HepG2 (cell line): ENCODE data around the gene ARL14EPL. TPM values are rescaled to one million over a fixed set of nuclear protein-coding genes. Genes with fewer than 3 reads are reported as not detected.
"Not testable (repeated sequence)": the region's sequence is repeated elsewhere in the genome, so short reads cannot be mapped to it uniquely, and the experiment has no call there.

Experiments used
- ATAC-seq: fragments of 200-7000 bp; cut with Tn5 transposase; 3 replicates; pipeline ENCODE4 v1.9.1; 2020; ENCODE audit warnings: mild to moderate bottlenecking, moderate library complexity
- BruUV-seq: library from RNA; stranded (reverse); fragments of 400-500 nt; replicated peaks from 2 replicates; lab custom pipeline; 2021; lab: Mats Ljungman, UMichigan
- CTCF ChIA-PET: fragments of 300-600 bp; formaldehyde crosslinking; extraction: SDS; loops from one replicate; lab custom pipeline; 2021; ENCODE audit warnings: low total read pairs, inconsistent platforms, low intra/inter-chr PET ratio; lab: Yijun Ruan, JAX
- POLR2A ChIA-PET: fragments of 350-600 bp; sonication (Branson Sonifier 250); formaldehyde crosslinking; loops from one replicate; lab custom pipeline; 2020; ENCODE audit warnings: antibody characterized with exemption, inconsistent platforms; lab: Yijun Ruan, JAX
- DNase-seq: peaks from one replicate; pipeline ENCODE4 v3.0.0-alpha.2; 2015; ENCODE audit warnings: low spot score
- FAIRE-seq: peaks from 3 replicates; lab custom pipeline; 2011; peaks lifted over from hg19 to GRCh38; lab: Jason Lieb, UNC
- H2AFZ ChIP-seq: one replicate; pipeline ENCODE4 v1.6.1; 2011; ENCODE audit warnings: low read length, inconsistent platforms
- H3K27ac ChIP-seq: fragments of 300-600 bp; 3 replicates; pipeline ENCODE4 v1.8.0; 2011; ENCODE audit warnings: mixed run types, mild to moderate bottlenecking, mixed read lengths, low read length, inconsistent platforms; ENCODE audit not compliant: insufficient read depth; ENCODE audit errors: extremely low read length
- H3K27me3 ChIP-seq, 2 experiments: fragments of 200-600 bp in 1 of 2; 2 replicates in 1 of 2; 3 replicates in 1 of 2; pipeline versions ENCODE4 v1.6.0 to v1.8.0; 2011; ENCODE audit warnings: low read length in 2 of 2, mild to moderate bottlenecking in 2 of 2, moderate library complexity in 2 of 2, inconsistent platforms in 1 of 2; ENCODE audit not compliant: insufficient read depth in 2 of 2, control insufficient read depth in 1 of 2
- H3K36me3 ChIP-seq, 2 experiments: fragments of 200-600 bp in 1 of 2; replicated peaks in 1 of 2; 2 replicates in 1 of 2; 3 replicates in 1 of 2; pipeline versions ENCODE4 v1.5.1 to v1.8.0; 2011; ENCODE audit warnings: low read length in 2 of 2, inconsistent platforms in 1 of 2; ENCODE audit not compliant: insufficient read depth in 2 of 2, control insufficient read depth in 1 of 2
- H3K4me1 ChIP-seq: 2 replicates; pipeline ENCODE4 v1.5.1; 2012; ENCODE audit warnings: low read length, inconsistent platforms; ENCODE audit not compliant: insufficient read depth
- H3K4me2 ChIP-seq: 2 replicates; pipeline ENCODE4 v1.6.0; 2011; ENCODE audit warnings: low read depth, low read length, inconsistent platforms
- H3K4me3 ChIP-seq, 3 experiments: fragments of 200-600 bp in 1 of 3; sonication (generic), shearing (Covaris generic) in 1 of 3; replicated peaks in 1 of 3; 2 replicates each; pipeline ENCODE4 v1.5.1; 2011 to 2016; ENCODE audit warnings: low read length in 3 of 3, inconsistent platforms in 2 of 3, low read depth in 2 of 3, mild to moderate bottlenecking in 2 of 3, control low read depth in 1 of 3, mixed read lengths in 1 of 3; ENCODE audit not compliant: insufficient read depth in 1 of 3
- H3K79me2 ChIP-seq: one replicate; pipeline ENCODE4 v1.6.1; 2011; ENCODE audit warnings: low read length, inconsistent platforms; ENCODE audit not compliant: insufficient read depth
- H3K9ac ChIP-seq: 2 replicates; pipeline ENCODE4 v1.6.0; 2011; ENCODE audit warnings: mild to moderate bottlenecking, low read depth, low read length, inconsistent platforms; ENCODE audit not compliant: insufficient read depth
- H3K9me3 ChIP-seq: 2 replicates; pipeline ENCODE4 v1.5.1; 2012; ENCODE audit warnings: mild to moderate bottlenecking, low read length
- H4K20me1 ChIP-seq: 2 replicates; pipeline ENCODE4 v1.6.0; 2011; ENCODE audit warnings: inconsistent platforms, mild to moderate bottlenecking, low read length, moderate library complexity; ENCODE audit not compliant: insufficient read depth
- AGO2 ChIP-seq: fragments of 200-400 bp; formaldehyde crosslinking; optimal IDR thresholded peaks from 2 replicates; pipeline ENCODE3; 2017; ENCODE audit warnings: mild to moderate bottlenecking, low read depth, low read length, moderate library complexity
- HNRNPH1 ChIP-seq: fragments of 200-400 bp; formaldehyde crosslinking; optimal IDR thresholded peaks from 2 replicates; pipeline ENCODE3; 2017; ENCODE audit warnings: mild to moderate bottlenecking, low read depth, low read length
- RBM22 ChIP-seq: fragments of 200-400 bp; formaldehyde crosslinking; optimal IDR thresholded peaks from 2 replicates; pipeline ENCODE3; 2017; ENCODE audit warnings: mild to moderate bottlenecking, low read length, moderate library complexity
- SMAD3 ChIP-seq: sonication (generic); formaldehyde crosslinking; IDR thresholded peaks from 2 replicates; pipeline ENCODE4 v1.4.0; 2020; ENCODE audit warnings: missing genetic modification reagents
- SSRP1 ChIP-seq: IDR thresholded peaks from 2 replicates; pipeline ENCODE4 v1.6.1; 2016; ENCODE audit warnings: control low read depth
- WGBS: methylation state at CpG from one replicate; pipeline ENCODE4 v1.1.6; 2017; ENCODE audit warnings: low lambda C conversion rate; 5-methylcytosine and 5-hydroxymethylcytosine counted together
- in situ Hi-C: cut with HindIII; loops from 2 replicates; pipeline ENCODE4 v1.10.0; 2017; ENCODE audit warnings: low pct_unique_long_range_greater_than_20kb; ENCODE audit not compliant: extremely low pct_ligation_motif_present
- intact Hi-C: fragments of 100-400 bp; cut with micrococcal nuclease; formaldehyde crosslinking; loops from one replicate; pipeline ENCODE4 v1.10.0; 2022; ENCODE audit not compliant: unreplicated experiment
- polyA plus RNA-seq, 8 experiments: library from polyadenylated mRNA; depleted of rRNA in 3 of 8; stranded (reverse) in 7 of 8; unstranded in 1 of 8; fragments of >200 nt; fragmentation: Illumina TruSeq in 4 of 8; extraction: Trizol in 4 of 8; gene quantifications; 2 replicates each; pipeline versions ENCODE4 v1.2.1 to v1.2.3, GENCODE V29; 2011 to 2016; ENCODE audit warnings: low read depth in 4 of 8, missing spikeins in 1 of 8, mixed read lengths in 1 of 8; ENCODE audit not compliant: insufficient read depth in 1 of 8
- total RNA-seq, 5 experiments: library from RNA; depleted of rRNA; stranded (reverse); fragments of >200 nt; fragmentation: Illumina TruSeq; extraction: Trizol; gene quantifications; 2 replicates each; pipeline ENCODE4 v1.2.3, GENCODE V29; 2016; ENCODE audit warnings: low read depth in 1 of 5
- TF ChIP-seq, protein P1 (sequence below): sonication (generic); formaldehyde crosslinking; IDR thresholded peaks from 2 replicates; pipeline ENCODE4 v1.9.0; 2022; ENCODE audit warnings: low read depth, missing genetic modification reagents
- TF ChIP-seq, protein P2 (sequence below): IDR thresholded peaks from 2 replicates; pipeline ENCODE4 v1.6.1; 2016; ENCODE audit warnings: missing compliant biosample characterization, missing genetic modification reagents, borderline replicate concordance
- TF ChIP-seq, protein P3 (sequence below): sonication (generic); formaldehyde crosslinking; IDR thresholded peaks from 2 replicates; pipeline ENCODE4 v1.4.0; 2020; ENCODE audit warnings: missing genetic modification reagents

The ARL14EPL gene
- total and polyA plus RNA-seq, 2 of the 13 experiments (the other 11 are each of a cell fraction or from before 2014, with no cell fraction given) = not detected

DNA sequence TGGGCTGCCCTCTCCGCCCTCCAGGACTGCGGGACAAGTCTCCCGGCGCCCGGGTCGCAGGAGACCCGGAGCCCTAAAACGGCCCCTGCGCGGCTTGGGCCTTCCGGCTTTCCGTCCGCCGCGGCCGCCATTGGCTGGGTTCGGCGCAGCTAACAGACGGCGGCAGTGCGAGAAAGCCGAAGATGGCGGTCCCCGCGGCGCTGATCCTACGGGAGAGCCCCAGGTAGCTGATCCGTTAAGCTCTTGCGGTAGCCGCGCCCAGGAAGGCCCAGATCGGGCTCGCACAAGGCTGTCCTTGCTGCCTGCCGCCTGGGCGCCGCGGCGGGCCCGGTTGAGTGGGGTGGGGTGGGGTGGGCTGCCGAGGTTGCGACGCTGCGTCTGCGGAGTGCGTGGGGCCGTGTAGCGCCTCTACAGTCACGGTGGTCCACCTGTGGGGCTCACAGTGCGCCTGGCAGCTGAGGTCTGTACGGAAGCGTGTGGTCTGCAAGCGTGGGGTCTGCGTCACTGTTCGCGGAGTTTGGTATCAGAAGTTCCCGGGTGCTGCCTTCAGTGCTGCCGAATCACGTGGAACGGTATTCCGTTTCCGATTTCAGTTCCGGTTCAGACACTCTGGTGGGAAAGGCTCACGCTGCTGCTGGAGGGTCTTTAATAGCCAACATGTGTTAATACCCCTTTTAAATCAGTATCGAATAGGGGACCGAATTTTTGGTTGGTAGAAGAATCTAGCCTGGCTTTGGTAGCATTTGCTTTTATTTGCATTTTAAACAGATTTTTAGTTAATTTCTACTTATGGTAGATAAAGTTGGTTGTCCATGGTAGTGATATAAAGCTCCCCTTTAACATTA, 52.8 kb downstream of the ARL14EPL start, which contains the start of gene COMMD10 (continued):
- TF ChIP-seq, protein P1, sequence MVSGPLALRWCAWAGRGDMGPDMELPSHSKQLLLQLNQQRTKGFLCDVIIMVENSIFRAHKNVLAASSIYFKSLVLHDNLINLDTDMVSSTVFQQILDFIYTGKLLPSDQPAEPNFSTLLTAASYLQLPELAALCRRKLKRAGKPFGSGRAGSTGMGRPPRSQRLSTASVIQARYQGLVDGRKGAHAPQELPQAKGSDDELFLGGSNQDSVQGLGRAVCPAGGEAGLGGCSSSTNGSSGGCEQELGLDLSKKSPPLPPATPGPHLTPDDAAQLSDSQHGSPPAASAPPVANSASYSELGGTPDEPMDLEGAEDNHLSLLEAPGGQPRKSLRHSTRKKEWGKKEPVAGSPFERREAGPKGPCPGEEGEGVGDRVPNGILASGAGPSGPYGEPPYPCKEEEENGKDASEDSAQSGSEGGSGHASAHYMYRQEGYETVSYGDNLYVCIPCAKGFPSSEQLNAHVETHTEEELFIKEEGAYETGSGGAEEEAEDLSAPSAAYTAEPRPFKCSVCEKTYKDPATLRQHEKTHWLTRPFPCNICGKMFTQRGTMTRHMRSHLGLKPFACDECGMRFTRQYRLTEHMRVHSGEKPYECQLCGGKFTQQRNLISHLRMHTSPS = peak; percentile 42; the same call in 1 of the 2 replicates
- TF ChIP-seq HNRNPH1 (no peak), SSRP1 (no peak), AGO2 (peak; percentile 82), RBM22 (no peak), SMAD3 (CRISPR knock-in tag) (peak; percentile 13; the same call in 1 of the 2 replicates)
- TF ChIP-seq, protein P2, sequence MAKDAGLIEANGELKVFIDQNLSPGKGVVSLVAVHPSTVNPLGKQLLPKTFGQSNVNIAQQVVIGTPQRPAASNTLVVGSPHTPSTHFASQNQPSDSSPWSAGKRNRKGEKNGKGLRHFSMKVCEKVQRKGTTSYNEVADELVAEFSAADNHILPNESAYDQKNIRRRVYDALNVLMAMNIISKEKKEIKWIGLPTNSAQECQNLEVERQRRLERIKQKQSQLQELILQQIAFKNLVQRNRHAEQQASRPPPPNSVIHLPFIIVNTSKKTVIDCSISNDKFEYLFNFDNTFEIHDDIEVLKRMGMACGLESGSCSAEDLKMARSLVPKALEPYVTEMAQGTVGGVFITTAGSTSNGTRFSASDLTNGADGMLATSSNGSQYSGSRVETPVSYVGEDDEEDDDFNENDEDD (CRISPR knock-in tag) = peak; percentile 63

DNA sequence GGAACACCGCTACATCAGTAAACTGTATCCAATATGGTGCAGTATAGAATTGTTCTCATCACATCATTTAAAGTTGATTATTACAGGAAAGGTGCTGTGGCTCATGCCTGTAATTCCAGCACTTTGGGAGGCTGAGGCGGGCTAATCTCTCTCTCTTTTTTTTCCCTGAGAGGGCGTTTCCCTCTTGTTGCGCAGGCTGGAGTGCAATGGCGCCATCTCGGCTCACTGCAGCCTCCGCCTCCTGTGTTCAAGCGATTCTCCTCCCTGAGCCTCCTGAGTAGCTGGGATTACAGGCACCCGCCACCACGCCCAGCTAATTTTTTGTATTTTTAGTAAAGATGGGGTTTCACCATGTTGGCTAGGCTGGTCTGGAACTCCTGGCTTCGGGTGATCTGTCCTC, 54.0 kb downstream of the ARL14EPL start:
- H3K27ac ChIP-seq, ATAC-seq, FAIRE-seq, H3K9ac ChIP-seq, H3K27me3 ChIP-seq, H3K36me3 ChIP-seq, H4K20me1 ChIP-seq, H2AFZ ChIP-seq, in situ Hi-C loops, H3K9me3 ChIP-seq, BruUV-seq, DNase-seq, CTCF ChIA-PET: not testable (repeated sequence)
- Histone ChIP-seq H3K79me2 (peaks cover 38% of the 10 kb centered on the region), H3K4me2 (peak overlapping the region; percentile 96), H3K4me1 (peaks cover 56% of the 10 kb centered on the region), H3K4me3 (peak overlapping the region in 2 of 3 experiments; percentile 89 to 98; a peak in 4 of 6 replicates)
- 96% methylated on average over 11 of the region's 11 CpGs for WGBS
- intact Hi-C loops = loop anchor here (5.0 kb wide), 2 partner anchors 244 to 459 kb away; partner anchors contain the start of genes AP3S1, ATG12 and TMED7
- POLR2A ChIA-PET = interaction anchor here (1.7 kb wide), 1 partner anchor 9 kb away, joined by 4 read pairs; no protein-coding TSS in a partner anchor
- TF ChIP-seq, protein P3, sequence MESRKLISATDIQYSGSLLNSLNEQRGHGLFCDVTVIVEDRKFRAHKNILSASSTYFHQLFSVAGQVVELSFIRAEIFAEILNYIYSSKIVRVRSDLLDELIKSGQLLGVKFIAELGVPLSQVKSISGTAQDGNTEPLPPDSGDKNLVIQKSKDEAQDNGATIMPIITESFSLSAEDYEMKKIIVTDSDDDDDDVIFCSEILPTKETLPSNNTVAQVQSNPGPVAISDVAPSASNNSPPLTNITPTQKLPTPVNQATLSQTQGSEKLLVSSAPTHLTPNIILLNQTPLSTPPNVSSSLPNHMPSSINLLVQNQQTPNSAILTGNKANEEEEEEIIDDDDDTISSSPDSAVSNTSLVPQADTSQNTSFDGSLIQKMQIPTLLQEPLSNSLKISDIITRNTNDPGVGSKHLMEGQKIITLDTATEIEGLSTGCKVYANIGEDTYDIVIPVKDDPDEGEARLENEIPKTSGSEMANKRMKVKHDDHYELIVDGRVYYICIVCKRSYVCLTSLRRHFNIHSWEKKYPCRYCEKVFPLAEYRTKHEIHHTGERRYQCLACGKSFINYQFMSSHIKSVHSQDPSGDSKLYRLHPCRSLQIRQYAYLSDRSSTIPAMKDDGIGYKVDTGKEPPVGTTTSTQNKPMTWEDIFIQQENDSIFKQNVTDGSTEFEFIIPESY (CRISPR knock-in tag) = peak; percentile 22; the same call in 1 of the 2 replicates
- TF ChIP-seq, all 625 proteins: peak for 1; not testable (repeated sequence) for 624
